Measurements from ENCODE around the gene MED22.
"Not testable (repeated sequence)": the region's sequence is repeated elsewhere in the genome, so short reads cannot be mapped to it uniquely, and the experiment has no call there.

The MED22 gene

DNA sequence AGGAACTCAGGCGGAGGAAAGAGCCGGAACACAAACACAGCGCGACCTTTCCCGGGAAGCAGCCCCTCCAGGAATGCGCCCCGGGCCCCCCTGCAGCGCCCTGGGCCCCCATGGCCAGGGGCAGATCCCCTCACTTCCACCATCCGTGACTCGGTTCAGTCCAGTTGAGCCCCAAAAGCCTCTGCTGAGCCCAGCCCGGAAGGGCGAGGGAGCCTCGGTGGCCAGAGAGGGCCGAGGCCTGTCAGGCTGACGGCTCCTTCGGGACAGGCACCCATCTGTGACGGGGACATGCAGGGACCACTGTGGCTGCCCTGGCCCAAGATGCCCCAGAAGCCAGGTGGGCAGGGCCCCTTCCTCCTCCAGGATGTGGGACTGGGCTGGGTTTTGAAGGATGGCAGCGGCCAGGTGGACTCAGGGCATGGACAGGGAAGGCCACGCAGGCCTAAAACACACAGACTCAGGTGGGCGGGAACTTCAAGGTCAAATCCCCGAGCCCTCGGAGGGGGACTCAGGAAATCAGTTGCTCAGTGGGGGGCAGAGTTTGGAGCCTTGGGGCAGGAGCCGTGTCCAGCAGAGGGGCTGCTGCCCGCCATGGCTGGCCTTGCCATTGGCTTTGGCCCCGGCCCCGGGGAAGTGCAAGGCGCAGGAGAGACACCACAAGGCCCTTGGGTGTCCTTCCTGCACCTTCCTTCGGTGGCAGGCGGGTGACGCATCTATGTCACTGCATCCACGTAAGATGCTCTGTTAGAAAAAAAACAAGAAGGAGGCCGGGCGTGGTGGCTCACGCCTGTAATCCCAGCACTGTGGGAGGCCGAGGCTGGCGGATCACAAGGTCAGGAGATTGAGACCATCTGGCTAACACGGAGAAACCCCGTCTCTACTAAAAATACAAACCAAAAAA, 43.2 kb downstream of the MED22 start:
- DNase-seq (ENCODE audit: low spot score), result no peak

DNA sequence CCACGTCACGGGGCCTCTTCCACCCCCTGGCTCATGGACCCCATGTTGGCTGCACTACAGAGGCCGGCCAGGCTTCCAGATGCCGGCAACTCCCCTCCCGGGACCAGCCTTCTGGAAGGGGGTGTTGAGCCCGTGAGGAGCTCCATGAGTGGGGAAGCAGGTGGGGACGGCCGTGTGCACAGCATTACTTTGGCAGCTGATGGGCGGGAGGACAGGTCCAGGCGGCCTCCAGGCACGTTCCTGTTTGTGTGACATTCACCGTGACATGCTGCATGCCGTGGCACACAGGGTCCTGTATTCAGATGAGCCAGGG, 43.8 kb downstream of the MED22 start:
- DNase-seq (ENCODE audit: low spot score), result no peak

DNA sequence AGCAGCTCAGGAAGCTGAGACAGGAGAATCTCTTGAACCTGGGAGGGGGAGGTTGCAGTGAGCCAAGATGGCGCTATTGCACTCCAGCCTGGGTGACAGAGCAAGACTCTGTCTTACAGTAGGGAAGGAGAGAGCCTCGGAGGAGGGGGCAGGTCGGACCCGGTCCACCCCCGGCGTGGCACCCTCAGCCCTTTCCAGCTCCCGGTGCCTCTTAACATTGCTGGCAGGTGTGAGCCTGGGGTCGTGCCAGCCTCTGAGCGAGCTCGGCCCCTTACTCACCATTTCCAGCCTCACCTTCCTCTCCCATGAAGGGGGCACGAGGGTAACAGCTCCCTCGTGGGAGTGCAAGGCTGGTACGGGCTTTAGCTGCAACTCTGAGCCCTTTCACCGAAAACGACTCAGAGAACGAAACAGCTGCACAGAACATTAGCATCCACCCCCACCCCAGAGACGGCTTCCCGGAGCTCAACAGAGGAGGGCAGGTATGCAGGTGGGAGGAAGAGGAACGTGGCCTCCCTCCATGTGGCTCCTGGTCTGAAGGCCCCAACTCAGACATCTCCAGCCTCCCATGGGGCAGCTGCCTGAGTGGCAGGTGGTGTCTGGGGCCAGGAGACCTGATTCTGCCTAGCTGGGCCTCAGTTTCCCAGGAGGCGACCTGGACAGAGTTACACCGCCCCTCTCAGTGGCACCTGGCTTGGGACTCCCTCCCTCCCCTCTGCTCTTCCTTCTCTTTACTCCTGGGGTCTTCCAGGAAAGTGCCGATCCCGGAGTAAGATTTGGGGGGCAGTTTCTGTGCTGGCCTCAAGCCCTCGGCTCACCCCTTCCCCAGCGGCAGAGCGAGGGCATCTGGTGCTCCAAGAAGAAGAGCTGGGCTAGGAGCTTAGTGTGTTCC, 44.4 kb downstream of the MED22 start:
- no peak for DNase-seq (ENCODE audit: low spot score)

DNA sequence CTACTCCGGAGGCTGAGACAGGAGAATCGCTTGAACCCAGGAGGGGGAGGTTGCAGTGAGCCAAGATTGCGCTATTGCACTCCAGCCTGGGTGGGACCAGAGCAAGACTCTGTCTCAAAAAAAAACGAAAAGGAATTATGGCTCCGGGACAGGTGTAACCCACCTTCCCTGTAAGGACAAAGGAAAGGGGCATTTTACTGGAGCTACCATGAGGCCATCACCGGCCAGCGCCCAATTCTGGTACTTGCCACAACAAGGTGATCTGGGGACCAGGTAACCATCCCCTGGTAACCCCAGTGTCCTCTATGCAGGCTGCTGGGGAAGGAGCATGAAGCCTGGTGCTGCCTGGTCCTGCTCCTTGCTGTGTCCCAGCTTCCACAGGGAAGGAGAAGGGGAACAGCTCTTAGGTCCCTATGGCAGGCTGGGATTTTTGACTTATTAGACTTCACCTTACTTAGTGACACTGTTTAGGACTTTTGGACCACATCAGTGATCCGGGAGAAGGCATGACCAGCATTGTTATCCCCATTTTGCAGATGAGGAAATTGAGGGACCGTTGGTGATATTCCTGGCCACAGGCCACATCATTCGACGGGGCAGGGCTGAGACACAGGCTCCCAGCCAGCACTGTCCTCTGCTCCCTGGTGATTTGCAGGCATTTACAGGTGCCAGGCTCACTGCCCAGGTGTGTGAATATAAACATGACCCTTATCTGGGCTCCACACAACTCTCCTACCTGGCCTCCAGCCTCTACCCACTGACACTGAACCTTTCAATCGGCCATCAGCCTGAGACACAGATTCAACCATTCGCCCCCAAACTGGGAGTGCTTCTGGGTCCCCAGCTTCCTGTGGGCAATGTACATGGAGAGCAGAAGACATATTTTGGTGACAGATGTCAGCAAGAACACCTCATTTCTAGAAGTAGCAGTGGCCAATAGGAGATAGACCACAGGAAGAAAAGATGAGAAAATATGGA, 46.4 kb downstream of the MED22 start:
- DNase-seq (ENCODE audit: low spot score), result no peak

DNA sequence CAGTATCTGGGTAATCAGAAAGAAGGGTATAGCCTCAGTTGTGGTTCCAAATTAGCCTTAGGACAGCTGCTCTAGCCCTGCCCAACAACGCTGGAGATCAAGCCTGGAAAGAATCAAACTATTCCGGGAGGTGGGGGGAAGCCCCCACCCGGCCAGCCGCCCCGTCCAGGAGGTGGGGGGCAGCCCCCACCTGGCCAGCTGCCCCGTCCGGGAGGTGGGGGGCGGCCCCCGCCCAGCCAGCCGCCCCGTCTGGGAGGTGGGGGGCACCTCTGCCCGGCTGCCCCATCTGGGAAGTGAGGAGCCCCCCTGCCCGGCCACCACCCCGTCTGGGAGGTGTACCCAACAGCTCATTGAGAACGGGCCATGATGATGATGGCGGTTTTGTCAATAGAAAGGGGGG, 47.9 kb downstream of the MED22 start:
- DNase-seq (ENCODE audit: low spot score), result not testable (repeated sequence)

DNA sequence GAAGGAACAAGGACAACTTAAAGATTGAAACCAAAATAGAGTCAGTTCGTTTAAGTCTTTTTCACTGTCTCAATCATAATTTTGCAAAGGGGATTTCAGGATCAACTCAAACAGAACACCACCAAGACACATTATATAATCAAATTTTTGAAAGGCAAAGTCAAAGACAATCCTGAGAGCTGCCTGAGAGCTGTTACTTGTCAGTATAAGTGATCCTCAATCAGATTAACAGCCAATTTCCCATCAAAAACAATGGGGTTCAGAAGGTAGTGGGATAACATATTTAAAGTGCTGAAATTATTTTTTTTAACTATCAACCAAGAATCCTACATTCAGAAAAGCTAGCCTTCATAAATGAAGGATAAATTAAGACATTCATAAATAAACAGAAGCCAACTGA, 53.7 kb downstream of the MED22 start:
- no peak for DNase-seq (ENCODE audit: low spot score)

DNA sequence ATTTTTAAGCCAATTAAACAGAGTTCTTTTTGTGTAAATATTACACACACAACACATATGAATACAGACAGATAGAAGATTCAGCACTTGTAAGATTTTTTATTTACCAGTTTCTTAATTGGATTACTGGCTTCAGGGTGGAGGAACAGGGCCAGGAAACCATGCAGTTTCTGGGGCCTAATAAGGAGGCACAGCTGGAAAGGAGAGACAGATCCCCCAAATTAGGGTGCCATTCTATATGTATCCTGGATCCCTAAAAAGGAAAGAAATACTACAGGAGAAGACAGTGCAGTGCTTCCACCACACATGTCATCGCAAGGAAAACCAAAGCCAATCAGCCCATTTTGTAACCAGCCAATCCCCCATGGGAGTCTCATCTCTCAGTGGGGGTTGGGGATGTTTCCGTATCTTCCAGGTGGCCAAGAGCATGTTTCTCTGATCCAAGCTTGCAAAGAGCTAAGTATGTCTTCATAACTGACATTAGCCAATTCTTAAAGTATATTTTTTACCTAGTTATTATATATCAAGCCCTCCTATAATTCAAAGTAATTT, 57.1 kb downstream of the MED22 start:
- DNase-seq (ENCODE audit: low spot score), result no peak

Measured in SW480 (cell line).